GM23338 (cell line): ENCODE results near the gene KCNMA1.

ENCODE experiments used
- CTCF ChIP-seq, 2 experiments: fragments of 200-600 bp in 1 of 2; sonication (generic) in 1 of 2; conservative IDR thresholded peaks; 2 replicates each; pipeline versions ENCODE4 v1.5.1 to v1.6.1; 2016 to 2017; ENCODE audit warnings: antibody characterized with exemption in 2 of 2, low read depth in 2 of 2, mild to moderate bottlenecking in 2 of 2, moderate library complexity in 1 of 2
- EZH2 ChIP-seq: fragments of 200-600 bp; sonication (generic); IDR thresholded peaks from one replicate; pipeline ENCODE4 v1.8.0; 2017; ENCODE audit warnings: antibody characterized with exemption, mild to moderate bottlenecking, low read depth; ENCODE audit not compliant: unreplicated experiment
- POLR2AphosphoS5 ChIP-seq: IDR thresholded peaks from 2 replicates; pipeline ENCODE4 v1.6.1; 2016; ENCODE audit warnings: antibody characterized with exemption, low read depth

- TF ChIP-seq CTCF (conservative IDR thresholded peaks at IDR 0.05; ENCODE audit: low read depth in 2 of 2): no peak
- TF ChIP-seq POLR2AphosphoS5: no peak
- TF ChIP-seq EZH2: no peak
These were observed 440.1 kb downstream of the KCNMA1 start for GRCh38 chr10:77197544-77197943.
